CD4-positive, alpha-beta T cell (primary cell): Measurements from ENCODE around the gene TM4SF1. TPM values are rescaled to one million over a fixed set of nuclear protein-coding genes. Genes with fewer than 3 reads are reported as not detected.

Experiments
- ATAC-seq: fragments of 200-7000 bp; cut with Tn5 transposase; one replicate; pipeline ENCODE4 v1.10.0; 2022; ENCODE audit warnings: mild to moderate bottlenecking; ENCODE audit not compliant: poor library complexity
- CTCF ChIA-PET: fragments of 350-600 bp; sonication (Branson Sonifier 250); formaldehyde crosslinking; loops from one replicate; lab custom pipeline; 2021; ENCODE audit warnings: antibody characterized with exemption, inconsistent platforms; lab: Charles Lee
- POLR2A ChIA-PET: fragments of 350-600 bp; sonication (Branson Sonifier 250); formaldehyde crosslinking; loops from one replicate; lab custom pipeline; 2021; ENCODE audit warnings: antibody characterized with exemption, inconsistent platforms; lab: Charles Lee
- DNase-seq, 14 experiments: peaks; one replicate each; pipeline ENCODE4 v3.0.0-alpha.2; 2013 to 2020; ENCODE audit warnings: mixed read lengths in 2 of 14
- H3K27ac ChIP-seq, 2 donors: one replicate each; pipeline versions ENCODE4 v1.5.1 to v1.7.0; 2013; ENCODE audit warnings: low read length in 2 of 2, low read depth in 1 of 2, mild to moderate bottlenecking in 1 of 2
- H3K27me3 ChIP-seq, 2 experiments: 1 replicate in 1 of 2; 2 replicates in 1 of 2; pipeline versions ENCODE4 v1.6.1 to v1.7.0; 2013; ENCODE audit warnings: low read length in 2 of 2, control low read depth in 1 of 2, mild to moderate bottlenecking in 1 of 2, moderate library complexity in 1 of 2; ENCODE audit not compliant: insufficient read depth in 2 of 2, control insufficient read depth in 1 of 2
- H3K36me3 ChIP-seq: one replicate; pipeline ENCODE4 v1.6.1; 2013; ENCODE audit warnings: low read length, control low read depth; ENCODE audit not compliant: insufficient read depth
- H3K4me1 ChIP-seq: one replicate; pipeline ENCODE4 v1.6.1; 2013; ENCODE audit warnings: low read length, control low read depth; ENCODE audit not compliant: insufficient read depth
- H3K4me3 ChIP-seq: one replicate; pipeline ENCODE4 v1.5.1; 2013; ENCODE audit warnings: mild to moderate bottlenecking, low read length, moderate library complexity
- H3K9me3 ChIP-seq, 2 experiments: 1 replicate in 1 of 2; 2 replicates in 1 of 2; pipeline versions ENCODE4 v1.6.1 to v1.7.0; 2013; ENCODE audit warnings: low read length in 2 of 2, mild to moderate bottlenecking in 2 of 2, control low read depth in 1 of 2, moderate library complexity in 1 of 2; ENCODE audit not compliant: control insufficient read depth in 1 of 2, insufficient read depth in 1 of 2
- H3K27ac Mint-ChIP-seq: one replicate; pipeline ENCODE4 v1.8.0; 2020; ENCODE audit warnings: mixed read lengths
- H3K27me3 Mint-ChIP-seq: one replicate; pipeline ENCODE4 v1.8.0; 2021; ENCODE audit warnings: mixed read lengths
- H3K36me3 Mint-ChIP-seq: one replicate; pipeline ENCODE4 v1.8.0; 2021; ENCODE audit warnings: low read depth, mixed read lengths
- H3K4me1 Mint-ChIP-seq: one replicate; pipeline ENCODE4 v1.8.0; 2021; ENCODE audit warnings: low read depth, mixed read lengths
- H3K4me3 Mint-ChIP-seq: one replicate; pipeline ENCODE4 v1.8.0; 2020; ENCODE audit warnings: mild to moderate bottlenecking, mixed read lengths
- H3K9me3 Mint-ChIP-seq: one replicate; pipeline ENCODE4 v1.8.0; 2020; ENCODE audit warnings: mixed read lengths
- CTCF ChIP-seq: fragments of 200-600 bp; IDR thresholded peaks from one replicate; pipeline ENCODE4 v1.8.0; 2022; ENCODE audit warnings: antibody characterized with exemption, mild to moderate bottlenecking
- intact Hi-C, 2 experiments: fragments of 100-400 bp; cut with DNase I in 1 of 2; cut with micrococcal nuclease in 1 of 2; formaldehyde crosslinking; loops; one replicate each; pipeline versions ENCODE4 v1.15.1 to v1.9.0; 2023 to 2025; cut with DNase I, micrococcal nuclease
- total RNA-seq, 174 experiments: library from RNA in 2 of 174; stranded (reverse) in 2 of 174; gene quantifications; one replicate each; pipeline ENCODE4 v1.2.3 and lab custom pipeline; 2021 to 2026

TM4SF1 gene
- total RNA-seq, 2 experiments from 2014 or later: not detected

GRCh38 chr3:149411583-149411982 lies 34.1 kb upstream of the TM4SF1 start:
- CTCF ChIA-PET: no interaction called here
- Histone ChIP-seq H3K27me3 (no peaks in the 10 kb centered on the region), H3K4me1 (no peaks in the 10 kb centered on the region), H3K36me3 (no peaks in the 10 kb centered on the region), H3K27ac (no peak overlapping the region), H3K4me3 (no peak overlapping the region), H3K9me3 (no peaks in the 10 kb centered on the region)
- POLR2A ChIA-PET: no interaction called here
- no peaks in the 10 kb centered on the region for H3K36me3 Mint-ChIP-seq
- no peaks in the 10 kb centered on the region for H3K4me1 Mint-ChIP-seq
- intact Hi-C loops: no loop called here
- no peaks in the 10 kb centered on the region for H3K27me3 Mint-ChIP-seq
- no peak for DNase-seq
- TF ChIP-seq CTCF: no peak
- no peak for ATAC-seq
- no peaks in the 10 kb centered on the region for H3K9me3 Mint-ChIP-seq
- no peak overlapping the region for H3K4me3 Mint-ChIP-seq
- H3K27ac Mint-ChIP-seq: no peak overlapping the region

DNA sequence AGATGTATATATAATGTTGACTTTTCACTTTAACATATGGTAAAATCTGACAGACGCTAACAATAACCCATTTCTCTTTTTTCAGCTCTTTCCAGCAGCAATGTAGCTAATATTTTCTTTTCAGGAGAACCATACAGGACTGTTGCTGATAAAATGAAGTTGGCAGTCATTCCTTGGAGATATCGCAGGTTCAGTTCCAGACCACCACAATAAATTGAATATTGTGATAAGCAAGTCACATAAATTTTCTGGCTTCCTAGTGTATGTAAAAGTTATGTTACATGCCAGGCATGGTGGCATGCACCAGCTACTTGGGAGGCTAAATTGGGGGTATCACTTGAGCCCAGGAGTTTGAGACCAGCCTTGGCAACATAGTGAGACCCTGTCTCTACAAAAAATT lies 31.9 kb upstream of the TM4SF1 start:
- ATAC-seq (no peak), DNase-seq (no peak)
- no peaks in the 10 kb centered on the region for H3K4me1 ChIP-seq
- Mint-ChIP-seq H3K27ac (no peak overlapping the region), H3K36me3 (no peaks in the 10 kb centered on the region), H3K27me3 (peaks cover 5% of the 10 kb centered on the region), H3K4me3 (no peak overlapping the region), H3K9me3 (no peaks in the 10 kb centered on the region), H3K4me1 (no peaks in the 10 kb centered on the region)
- ChIA-PET POLR2A (no interaction called here), CTCF (no interaction called here)
- no peaks in the 10 kb centered on the region for H3K36me3 ChIP-seq
- intact Hi-C loops: no loop called here
- H3K27ac ChIP-seq: no peak overlapping the region
- H3K9me3 ChIP-seq: no peaks in the 10 kb centered on the region
- H3K27me3 ChIP-seq: peaks cover 0 to 4% of the 10 kb centered on the region in 2 experiments
- no peak for TF ChIP-seq CTCF
- no peak overlapping the region for H3K4me3 ChIP-seq

DNA sequence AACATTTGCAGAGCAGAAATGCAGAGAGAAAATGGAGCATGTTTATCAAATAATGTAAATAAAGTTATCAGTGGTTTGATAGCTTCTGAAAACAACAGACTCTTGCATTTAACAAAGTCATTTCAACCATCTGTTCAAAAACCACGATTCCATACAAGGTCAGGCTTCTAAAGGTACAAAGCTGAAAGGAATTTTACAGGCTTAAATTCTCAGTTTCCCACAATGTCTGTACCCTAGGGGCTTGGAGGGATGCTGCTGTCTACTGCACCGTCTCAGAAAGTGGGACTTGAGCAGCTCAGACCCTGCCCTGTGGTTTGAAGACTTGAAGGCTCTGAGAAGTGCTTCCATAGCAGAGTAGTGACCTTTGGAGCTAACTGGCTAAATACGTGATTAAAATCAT lies 30.4 kb upstream of the TM4SF1 start:
- Mint-ChIP-seq H3K27ac (no peak overlapping the region), H3K36me3 (no peaks in the 10 kb centered on the region), H3K27me3 (peaks cover 10% of the 10 kb centered on the region), H3K9me3 (no peaks in the 10 kb centered on the region), H3K4me3 (no peak overlapping the region), H3K4me1 (no peaks in the 10 kb centered on the region)
- Histone ChIP-seq H3K27me3 (peaks cover 0 to 4% of the 10 kb centered on the region in 2 experiments), H3K27ac (no peak overlapping the region), H3K4me1 (no peaks in the 10 kb centered on the region), H3K36me3 (no peaks in the 10 kb centered on the region), H3K9me3 (no peaks in the 10 kb centered on the region), H3K4me3 (no peak overlapping the region)
- ChIA-PET POLR2A (no interaction called here), CTCF (no interaction called here)
- intact Hi-C loops: no loop called here
- no peak for TF ChIP-seq CTCF
- DNase-seq (no peak), ATAC-seq (no peak)
